Activated T-cell treated with anti-CD3 and anti-CD28 coated beads, Interleukin-2, amount 50 U/mL, for 48 hours (primary cell): Measurements from ENCODE around the gene UGT1A8.

Experiments
- DNase-seq, 2 experiments: peaks; one replicate each; pipeline ENCODE4 v3.0.0-alpha.2; 2020

The UGT1A8 gene

GRCh38 chr2:233803292-233803911 is 186.0 kb downstream of the UGT1A8 start:
- DNase-seq, result peak in 1 of 2 experiments; percentile 1

- peak in 1 of 2 experiments; percentile 7 for DNase-seq
These were observed 186.6 kb downstream of the UGT1A8 start for GRCh38 chr2:233803994-233804393.

DNA sequence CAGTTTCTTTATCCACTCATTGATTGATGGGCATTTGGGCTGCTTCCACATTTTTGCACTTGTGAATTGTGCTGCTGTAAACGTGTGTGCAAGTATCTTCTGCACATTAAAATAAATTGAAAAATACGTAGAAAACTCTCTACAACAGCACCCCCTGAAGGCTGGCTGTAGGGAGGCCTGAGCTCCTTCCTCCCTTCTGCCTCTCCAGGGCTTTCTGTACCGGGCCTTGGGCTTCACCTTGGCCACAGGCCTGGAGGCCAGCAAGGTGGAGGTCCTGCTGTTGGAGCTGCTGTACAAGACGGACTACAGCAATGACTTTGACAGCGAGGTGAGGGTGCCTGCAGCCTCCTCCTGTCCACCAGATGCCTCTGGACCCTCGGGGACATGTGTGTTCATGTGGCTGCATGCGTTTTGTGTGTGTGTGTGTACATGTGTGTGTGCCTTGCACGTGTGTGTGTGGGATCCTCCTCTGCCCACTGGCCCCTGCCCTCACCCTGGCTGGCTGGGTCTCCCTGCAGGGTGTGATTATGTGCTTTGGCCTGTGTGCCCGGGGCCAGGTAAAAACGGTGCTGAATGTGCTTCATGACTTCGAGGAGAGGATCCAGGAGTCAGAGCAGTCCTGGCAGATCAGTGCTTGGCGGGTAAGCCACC is 189.9 kb downstream of the UGT1A8 start:
- DNase-seq, result peak in 1 of 2 experiments; percentile 8

- no peak for DNase-seq
These were observed 190.8 kb downstream of the UGT1A8 start for GRCh38 chr2:233807966-233808935.

DNA sequence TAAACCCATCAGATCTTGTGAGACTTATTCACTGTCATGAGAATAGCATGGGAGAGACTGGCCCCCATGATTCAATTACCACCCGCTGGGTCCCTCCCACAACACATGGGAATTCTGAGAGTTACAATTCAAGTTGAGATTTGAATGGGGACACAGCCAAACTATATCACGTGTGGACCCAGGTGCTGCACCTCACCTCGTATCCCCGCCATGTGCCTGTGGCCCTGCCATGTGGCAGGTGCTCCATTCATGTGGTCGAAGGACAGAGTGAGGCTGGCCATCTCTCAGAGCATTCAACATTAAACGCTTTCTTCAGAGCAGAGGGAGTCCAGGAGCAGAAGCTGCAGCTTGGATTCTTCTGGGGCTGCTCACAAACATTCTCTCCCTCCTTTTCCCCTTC is 193.0 kb downstream of the UGT1A8 start:
- no peak for DNase-seq

DNA sequence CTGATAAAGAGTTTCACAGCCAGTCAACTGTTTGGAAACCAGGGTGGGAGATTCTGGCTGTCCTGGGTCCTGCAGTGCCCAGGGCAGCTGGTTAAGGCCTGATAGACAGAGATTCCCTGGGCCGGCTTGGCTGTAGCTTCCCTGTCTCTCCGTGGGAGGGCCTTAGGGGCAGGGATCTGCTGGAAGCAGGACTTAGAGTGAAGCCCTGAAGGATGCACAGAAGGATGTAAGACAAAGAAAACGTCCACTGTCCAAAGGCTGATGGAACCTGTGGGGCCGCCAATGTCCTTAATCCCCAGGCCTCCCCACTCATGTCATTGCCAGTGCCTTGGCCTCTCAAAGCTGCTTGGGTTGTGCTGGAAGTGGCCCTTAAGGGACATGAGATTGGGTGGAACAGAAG is 193.7 kb downstream of the UGT1A8 start:
- DNase-seq, result no peak

DNA sequence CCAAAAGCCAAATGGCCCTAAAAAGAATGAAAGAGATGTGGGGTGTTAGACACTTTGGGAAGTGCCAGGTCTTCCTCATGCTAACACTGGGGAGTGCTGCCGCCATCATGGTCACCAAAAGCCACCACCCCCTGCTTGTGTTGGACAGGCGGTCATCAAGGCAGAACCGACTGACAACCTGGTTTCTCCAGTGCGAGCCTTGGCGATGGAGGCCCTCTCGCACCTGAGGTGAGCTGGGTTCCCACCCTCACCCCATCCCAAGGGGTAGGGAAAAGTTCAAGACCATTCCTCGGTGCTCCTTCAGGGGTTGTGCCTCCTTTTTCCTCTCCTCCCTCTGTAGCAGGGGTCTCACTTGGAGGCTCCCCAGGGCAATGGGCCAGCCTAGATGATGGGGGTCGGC is 194.3 kb downstream of the UGT1A8 start:
- DNase-seq, result no peak

DNA sequence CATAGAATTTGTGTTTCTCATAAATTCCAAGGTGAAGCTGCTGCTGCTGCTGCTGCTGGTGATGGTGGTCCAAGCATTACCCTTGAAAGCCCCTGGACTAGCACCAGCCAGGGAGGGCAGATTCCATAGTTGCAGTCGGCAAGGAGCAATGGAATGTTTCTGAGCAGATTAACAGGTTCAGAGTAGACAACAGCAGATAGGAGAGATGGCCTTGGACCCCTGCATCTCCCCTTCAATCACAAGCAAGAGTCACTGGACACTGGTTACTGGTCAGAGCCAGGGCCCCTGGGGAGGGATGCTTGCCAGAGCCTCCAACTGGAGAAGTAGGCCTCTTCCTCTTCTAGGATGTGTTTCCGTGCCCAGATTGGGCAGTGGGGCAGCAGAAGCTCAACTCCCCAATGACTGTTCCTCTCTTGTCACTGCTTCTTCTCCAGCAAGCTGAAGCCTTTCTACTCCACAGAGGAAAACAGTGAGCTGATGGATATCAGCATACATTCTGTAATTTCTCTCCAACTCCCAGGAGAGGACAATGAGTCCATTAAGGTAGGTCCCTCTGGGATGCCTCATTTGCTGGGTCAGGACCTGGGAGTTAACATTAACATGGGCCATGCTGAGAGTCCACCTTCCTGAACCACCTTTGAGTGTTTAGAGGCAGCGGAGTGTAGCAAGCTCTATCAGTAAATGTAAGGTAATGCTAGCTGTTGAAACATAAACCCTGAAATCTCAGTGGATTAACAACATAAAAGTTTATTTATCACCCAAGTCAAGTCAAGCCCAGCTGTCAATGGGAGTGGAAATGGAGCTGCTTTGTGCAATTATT is 196.0 kb downstream of the UGT1A8 start:
- no peak for DNase-seq

DNA sequence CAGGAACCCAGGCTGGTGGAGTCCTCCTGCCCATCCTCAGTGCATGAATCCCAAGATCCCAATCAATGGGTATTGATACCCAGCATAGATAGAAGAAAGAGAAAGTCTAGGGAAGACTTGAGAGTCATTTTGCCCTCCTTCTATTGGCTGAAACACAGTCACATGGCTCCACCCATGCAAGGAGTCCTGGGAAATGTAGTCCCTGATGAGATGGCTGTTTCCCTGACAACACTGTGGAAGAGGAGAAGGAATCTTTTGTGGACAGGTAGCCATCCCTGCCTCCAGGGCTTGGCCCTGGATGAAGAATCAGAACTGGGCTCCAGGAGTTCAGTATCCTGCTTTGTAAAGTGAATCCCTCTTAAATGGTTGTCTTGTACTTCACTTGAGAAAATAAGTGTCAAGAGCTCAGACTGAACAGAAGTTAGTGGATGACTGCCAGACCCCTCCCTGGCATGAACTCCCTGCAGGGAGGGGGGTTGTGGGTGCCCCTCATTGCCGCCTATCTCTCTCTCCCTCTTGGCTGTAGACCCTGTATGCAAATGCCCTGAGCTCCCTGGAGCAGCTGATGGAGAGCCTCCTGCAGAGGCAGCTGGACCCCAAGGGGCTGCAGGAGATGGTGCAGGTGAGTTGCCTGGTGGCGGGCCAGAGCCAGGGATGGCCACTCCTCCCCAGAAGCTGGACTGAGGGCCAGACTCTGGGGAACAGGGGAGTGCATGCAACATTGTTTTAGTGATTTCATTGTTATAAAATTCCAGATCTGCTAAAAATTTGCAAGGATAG is 196.8 kb downstream of the UGT1A8 start:
- DNase-seq, result no peak

GRCh38 chr2:233815861-233816260 is 198.4 kb downstream of the UGT1A8 start:
- DNase-seq, result no peak

GRCh38 chr2:233816334-233816733 is 198.9 kb downstream of the UGT1A8 start:
- DNase-seq, result no peak

GRCh38 chr2:233816771-233817170 is 199.3 kb downstream of the UGT1A8 start:
- DNase-seq, result no peak

DNA sequence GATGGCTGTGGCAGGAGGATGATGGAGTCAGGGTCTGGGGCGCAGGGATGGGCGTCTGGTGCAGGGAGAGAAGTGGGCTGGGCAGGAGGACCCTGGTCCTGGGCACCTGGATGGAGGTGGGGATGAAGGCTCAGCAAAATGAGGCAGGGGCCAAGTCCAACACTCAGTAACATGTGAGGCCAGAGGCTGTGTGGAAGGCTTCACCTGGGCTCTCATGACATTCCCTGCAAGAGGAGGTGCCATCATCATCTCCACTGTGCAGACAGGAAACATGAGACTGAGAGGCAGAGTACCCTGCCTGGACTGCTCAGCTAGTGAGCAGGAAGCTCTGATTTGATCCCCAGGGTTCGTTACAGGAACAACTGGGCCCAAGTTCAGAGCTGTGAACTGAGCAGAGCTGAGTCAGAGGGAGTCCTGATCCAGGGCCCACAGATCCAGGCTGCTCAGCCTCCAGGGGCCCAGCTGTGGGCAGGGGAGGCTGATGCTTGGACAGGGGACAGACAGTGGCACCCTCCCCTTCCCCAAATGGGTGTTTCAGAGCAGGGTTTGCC is 200.0 kb downstream of the UGT1A8 start:
- DNase-seq, result no peak

DNA sequence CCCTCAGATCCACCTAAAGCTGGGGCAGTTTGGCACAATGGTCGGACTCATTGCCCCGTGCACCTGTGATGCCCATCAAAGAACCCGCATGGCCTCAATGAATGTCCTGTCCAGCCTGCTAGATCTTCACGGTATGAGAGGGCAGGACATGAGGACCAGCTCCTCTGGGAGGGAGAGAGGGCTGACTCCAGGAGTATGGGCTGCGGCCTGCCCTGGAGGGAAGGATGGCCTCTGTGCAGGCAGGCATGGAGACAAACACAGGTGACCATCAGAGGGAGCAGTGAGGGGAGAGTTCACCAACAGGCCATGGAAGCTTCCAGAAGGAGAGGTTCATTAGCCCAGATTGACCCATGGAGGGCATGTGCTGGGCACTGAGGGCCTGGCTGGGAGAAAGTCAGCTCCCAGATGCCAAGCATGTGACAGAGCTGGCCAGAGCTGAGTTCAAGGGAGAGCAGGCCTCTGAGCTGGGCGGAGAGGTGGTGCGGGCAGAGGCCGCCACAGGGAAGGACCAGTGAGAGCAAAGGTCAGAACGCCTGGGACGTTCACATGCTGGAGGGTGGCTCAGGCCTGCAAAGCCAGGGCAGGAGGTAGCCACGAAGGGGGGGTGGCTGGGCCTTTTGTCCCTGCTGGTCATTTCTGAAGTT is 200.7 kb downstream of the UGT1A8 start:
- no peak for DNase-seq

DNA sequence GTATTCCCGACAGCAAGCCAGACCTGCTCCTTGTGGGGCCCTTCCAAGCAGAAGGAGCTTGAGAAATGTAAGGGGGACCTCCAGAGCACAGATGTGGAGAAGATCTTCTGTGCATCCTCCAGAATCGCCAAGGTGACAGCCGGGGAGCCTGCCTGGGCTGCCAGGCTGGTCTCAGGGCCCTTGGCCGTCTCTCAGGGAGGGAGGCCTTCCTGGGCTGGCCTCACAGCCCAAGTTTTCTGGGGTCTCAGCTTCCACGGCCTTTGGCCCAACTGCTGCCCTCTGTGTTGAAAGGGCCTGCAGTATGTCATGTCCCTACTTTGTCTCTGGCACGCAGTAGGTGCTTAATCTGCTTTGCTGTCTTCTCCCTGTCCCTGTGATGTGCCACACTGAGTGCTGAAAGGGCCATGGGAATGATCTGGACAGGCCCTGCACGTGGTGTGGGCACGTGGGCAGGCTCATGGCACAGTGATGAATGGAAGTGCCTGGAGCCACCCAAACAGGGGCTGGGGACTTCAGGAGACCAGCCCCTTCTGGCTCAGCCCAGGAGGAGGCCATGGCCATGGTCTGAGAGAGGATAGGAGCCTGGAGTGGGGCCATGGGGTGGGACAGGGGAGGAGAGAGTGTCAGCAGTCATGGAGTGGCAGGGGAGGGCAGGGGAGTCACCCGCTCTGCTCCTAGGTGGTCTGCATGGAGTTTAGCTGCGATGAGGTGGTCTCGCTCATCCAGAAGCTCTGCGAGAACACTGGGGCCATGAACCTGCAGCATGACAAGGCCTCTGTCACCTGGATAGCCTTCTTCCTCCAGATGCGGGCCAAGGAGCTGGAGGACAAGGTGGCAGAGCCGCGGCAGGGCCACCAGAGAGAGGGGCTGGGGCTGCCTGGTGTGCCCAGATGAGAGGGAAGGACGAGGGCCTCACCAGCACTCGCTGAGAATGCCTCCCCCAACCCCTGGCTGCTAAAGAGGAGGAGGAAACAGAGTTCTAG is 201.5 kb downstream of the UGT1A8 start:
- no peak for DNase-seq

DNA sequence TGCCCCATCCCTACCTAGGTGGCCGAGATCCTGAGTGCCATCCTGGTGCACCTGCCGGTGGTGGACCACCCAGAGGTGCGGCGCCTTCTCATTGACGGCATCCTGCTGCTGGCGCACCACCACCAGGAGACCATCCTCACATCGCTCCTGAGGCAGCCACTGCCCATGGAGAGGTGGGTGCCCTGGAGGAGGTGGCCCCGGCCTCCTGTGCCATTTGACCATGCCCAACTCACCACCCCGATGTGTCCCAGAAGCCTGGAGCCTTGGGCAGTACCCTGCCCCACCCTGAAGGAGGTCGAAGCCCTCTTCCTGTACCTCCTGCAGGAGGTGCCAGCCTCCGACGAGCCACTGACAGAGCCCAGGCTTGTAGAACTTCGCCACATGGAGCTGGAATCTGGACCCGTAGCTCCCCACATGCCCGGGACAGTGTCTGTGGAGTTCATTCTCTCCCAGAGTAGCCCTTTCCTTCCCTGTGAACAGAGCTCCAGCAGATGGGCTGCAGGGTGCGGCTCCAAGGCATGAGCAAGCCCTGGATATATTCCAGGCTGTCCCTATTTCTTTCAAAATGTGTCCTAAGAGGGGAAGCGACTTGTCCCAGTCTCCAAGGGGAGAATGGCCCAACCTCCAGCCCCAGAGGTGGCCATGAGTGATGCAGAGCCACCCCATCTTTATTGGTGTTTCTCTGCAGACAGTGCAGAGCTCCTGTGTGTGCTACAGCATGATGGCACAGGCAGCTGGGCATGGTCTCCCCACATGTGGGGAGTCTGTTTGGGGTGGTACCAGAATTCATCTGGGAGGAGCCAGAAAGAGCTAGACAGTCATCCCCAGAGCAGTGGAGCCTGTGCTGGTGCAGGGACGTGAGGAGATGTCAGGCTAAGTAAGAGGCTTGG is 202.7 kb downstream of the UGT1A8 start:
- no peak for DNase-seq

- DNase-seq, result no peak
These were observed 203.3 kb downstream of the UGT1A8 start for GRCh38 chr2:233820774-233821105.

GRCh38 chr2:233821196-233821595 is 203.8 kb downstream of the UGT1A8 start:
- no peak for DNase-seq

DNA sequence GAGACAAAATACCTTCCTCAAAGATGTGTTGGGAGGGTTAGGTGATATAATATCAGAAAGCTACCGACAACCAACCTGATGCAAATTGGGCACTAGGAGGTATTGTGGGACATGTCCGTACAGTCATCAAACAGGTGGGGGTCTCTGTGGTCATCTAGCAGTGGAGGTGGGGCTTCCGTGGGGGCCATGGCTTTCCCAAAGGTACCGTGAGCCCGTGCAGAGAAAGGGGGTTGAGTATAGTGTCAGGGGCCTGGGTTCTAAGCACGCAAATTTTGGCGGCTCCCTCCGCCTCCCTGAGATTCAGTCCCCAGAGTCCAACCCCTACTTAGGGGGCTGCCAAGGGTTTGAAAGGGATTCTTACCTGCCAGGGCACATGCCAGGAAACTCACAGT is 204.3 kb downstream of the UGT1A8 start:
- DNase-seq, result no peak
